ENCODE data around the gene CD276.

DNA sequence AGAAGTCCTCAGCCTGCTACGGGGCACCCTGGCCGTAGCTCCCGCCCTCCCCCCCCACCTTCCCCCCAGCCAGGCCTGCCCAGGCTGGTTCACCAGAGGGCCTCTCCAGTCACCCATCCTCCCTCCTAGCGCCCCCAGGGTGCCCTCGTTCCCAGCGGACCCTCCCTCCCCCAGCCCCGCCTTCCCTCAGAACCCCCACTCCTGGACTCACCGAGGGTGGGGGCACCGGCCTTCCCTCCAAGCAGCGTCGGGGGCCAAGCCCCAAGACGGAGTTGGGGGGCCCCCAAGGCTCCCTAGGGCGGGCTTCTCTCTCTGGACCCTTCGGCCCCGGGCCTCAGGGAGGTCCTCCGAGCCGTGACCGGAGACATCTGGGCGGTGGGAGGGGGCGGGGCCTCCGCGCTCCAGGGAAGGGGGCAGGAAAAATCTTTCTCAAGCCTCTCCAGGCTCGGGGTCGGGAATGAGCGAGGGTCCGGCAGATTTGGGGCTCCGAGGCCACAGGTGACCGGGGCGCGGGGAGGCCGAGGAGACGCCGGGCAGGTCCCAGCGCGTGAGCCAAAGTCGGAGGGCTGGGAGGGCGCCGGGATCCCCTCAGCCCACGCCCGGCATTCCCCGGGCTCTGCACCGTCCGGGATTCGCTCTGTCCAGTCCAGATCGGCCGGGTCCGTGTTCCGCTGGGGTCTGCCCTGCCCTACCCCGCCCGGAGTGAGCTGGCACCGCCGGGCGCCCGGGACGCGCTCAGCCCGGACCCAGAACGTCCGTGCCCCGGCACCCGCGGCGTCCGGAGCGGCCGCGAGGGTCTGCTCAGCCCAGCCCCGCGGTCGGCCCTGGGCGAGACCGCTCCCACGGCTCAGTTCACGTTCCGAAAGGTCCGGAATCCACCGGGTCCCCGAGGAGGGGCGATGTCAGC is 68.0 kb downstream of the CD276 start:
- TF ChIP-seq, protein P1, sequence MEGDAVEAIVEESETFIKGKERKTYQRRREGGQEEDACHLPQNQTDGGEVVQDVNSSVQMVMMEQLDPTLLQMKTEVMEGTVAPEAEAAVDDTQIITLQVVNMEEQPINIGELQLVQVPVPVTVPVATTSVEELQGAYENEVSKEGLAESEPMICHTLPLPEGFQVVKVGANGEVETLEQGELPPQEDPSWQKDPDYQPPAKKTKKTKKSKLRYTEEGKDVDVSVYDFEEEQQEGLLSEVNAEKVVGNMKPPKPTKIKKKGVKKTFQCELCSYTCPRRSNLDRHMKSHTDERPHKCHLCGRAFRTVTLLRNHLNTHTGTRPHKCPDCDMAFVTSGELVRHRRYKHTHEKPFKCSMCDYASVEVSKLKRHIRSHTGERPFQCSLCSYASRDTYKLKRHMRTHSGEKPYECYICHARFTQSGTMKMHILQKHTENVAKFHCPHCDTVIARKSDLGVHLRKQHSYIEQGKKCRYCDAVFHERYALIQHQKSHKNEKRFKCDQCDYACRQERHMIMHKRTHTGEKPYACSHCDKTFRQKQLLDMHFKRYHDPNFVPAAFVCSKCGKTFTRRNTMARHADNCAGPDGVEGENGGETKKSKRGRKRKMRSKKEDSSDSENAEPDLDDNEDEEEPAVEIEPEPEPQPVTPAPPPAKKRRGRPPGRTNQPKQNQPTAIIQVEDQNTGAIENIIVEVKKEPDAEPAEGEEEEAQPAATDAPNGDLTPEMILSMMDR (IDR thresholded peaks at IDR 0.05; ENCODE audit: poor library complexity), result no peak
- peak; percentile 16 for TF ChIP-seq EZH2 (IDR thresholded peaks at IDR 0.05; ENCODE audit: borderline replicate concordance)
